Muscle layer of colon (tissue), 2 donors: ENCODE measurements around the gene AJM1.
"Not testable (repeated sequence)": the region's sequence is repeated elsewhere in the genome, so short reads cannot be mapped to it uniquely, and the experiment has no call there.

Source experiments
- H3K27ac ChIP-seq: one replicate; pipeline ENCODE4 v1.7.0; 2013; ENCODE audit warnings: low read depth, mild to moderate bottlenecking, low read length, moderate library complexity
- H3K27me3 ChIP-seq, 2 donors: one replicate each; pipeline ENCODE4 v1.7.0; 2013; ENCODE audit warnings: low read length in 2 of 2, mild to moderate bottlenecking in 2 of 2; ENCODE audit not compliant: insufficient read depth in 2 of 2, control insufficient read depth in 1 of 2
- H3K36me3 ChIP-seq: one replicate; pipeline ENCODE4 v1.7.0; 2013; ENCODE audit warnings: mild to moderate bottlenecking, low read length; ENCODE audit not compliant: insufficient read depth
- H3K4me1 ChIP-seq: one replicate; pipeline ENCODE4 v1.7.0; 2013; ENCODE audit warnings: mild to moderate bottlenecking, low read length; ENCODE audit not compliant: insufficient read depth
- H3K4me3 ChIP-seq, 2 donors: one replicate each; pipeline ENCODE4 v1.7.0; 2013; ENCODE audit warnings: low read length in 2 of 2, low read depth in 1 of 2, mild to moderate bottlenecking in 1 of 2, moderate library complexity in 1 of 2
- H3K9ac ChIP-seq: one replicate; pipeline ENCODE4 v1.7.0; 2013; ENCODE audit warnings: low read length
- H3K9me3 ChIP-seq: one replicate; pipeline ENCODE4 v1.7.0; 2013; ENCODE audit warnings: mild to moderate bottlenecking, low read length
- donor health status: abdominal sarcoma.
- donor health status: Adenocarcinoma of cecum.

Gene AJM1

DNA sequence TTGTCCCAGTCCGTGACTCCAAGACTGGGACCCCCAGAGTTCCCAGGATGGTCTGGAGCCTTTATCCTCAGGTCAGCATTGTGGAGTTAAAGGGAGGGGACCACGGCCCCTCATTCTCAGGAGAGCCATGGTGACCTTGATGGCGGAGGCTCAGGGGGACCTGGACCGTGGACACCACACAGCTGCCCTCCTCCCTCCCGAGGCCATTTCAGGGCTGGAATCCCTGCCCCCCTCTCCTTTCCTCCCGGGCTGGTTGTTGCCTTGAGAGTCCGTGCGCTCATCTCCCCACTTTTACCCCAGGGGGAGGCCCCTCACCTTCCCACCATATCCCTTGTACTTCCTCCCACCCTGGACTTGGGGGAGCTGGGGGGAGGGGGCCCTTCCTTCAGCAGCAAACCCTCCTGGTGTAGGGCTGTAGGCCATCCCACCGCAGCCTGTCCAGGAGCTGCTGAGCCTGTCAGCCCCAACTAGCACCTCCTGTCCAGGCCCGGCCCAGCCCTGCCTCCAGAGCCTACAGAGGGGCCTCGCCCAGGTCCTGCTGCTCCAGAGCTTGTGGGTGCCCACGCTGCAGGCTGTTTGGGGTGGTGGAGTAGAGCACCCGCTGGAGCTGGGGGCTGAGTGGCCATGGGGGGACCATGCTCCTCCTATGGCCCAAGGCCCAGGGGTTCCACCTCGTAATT is 14.3 kb upstream of the AJM1 start:
- Histone ChIP-seq H3K27ac (no peak overlapping the region), H3K36me3 (peaks cover 42% of the 10 kb centered on the region), H3K27me3 (no peaks in the 10 kb centered on the region)

GRCh38 chr9:136828474-136829140 is 13.7 kb upstream of the AJM1 start:
- Histone ChIP-seq H3K9ac (no peak overlapping the region), H3K36me3 (peaks cover 40% of the 10 kb centered on the region), H3K27ac (no peak overlapping the region), H3K4me3 (no peak overlapping the region), H3K4me1 (no peaks in the 10 kb centered on the region), H3K9me3 (no peaks in the 10 kb centered on the region), H3K27me3 (no peaks in the 10 kb centered on the region)

More for the DNA sequence above, 14.3 kb upstream of the AJM1 start:
- Histone ChIP-seq H3K9ac (no peak overlapping the region), H3K4me3 (no peak overlapping the region), H3K4me1 (no peaks in the 10 kb centered on the region), H3K9me3 (no peaks in the 10 kb centered on the region)

GRCh38 chr9:136829412-136829811 is 12.9 kb upstream of the AJM1 start:
- Histone ChIP-seq H3K36me3 (peaks cover 35% of the 10 kb centered on the region), H3K4me1 (no peaks in the 10 kb centered on the region), H3K9me3 (no peaks in the 10 kb centered on the region), H3K9ac (no peak overlapping the region), H3K4me3 (no peak overlapping the region), H3K27ac (no peak overlapping the region), H3K27me3 (no peaks in the 10 kb centered on the region)

DNA sequence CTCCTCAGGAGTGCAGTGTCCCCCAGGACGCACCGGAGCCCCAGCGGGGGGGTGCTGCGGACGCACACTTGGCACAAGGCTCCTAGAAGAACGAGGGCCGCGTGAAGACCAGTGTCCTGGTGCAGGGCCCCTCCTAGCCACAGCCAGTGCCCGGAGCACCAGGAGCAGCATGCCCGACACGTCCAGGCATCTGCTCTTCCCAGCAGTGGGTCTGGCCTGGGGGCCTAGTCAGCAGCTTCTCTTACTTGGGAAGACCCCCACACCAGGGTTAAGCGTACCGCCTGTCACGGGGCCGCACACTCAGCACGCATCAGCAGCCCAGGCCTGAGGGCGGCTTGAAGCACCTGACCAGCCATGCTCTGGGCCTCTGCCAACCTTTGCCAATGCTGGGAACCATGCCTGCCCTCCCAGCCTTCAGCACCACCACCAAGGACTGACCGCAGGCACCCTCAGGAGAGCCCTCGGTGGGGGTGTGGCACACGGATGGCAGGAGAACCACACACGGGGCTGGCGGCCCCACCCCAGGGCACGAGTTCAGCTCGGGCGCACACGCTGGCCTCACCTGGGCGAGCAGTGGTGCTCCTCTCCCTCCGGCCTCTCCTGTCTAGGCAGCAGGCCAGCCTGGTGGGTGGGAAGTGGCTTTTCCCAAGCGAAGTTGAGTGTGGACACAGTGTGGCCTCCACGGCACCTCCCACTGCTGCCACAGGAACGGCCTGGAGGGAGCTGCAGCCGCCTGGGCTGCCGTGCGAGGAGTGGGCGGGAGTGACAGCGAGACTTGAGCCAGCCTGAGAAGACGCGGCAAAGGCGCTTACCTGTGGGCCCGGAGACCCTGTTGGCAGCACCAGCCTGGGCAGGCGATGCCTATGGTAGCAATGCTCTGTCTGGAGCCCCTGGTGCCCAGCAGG is 12.0 kb upstream of the AJM1 start:
- H3K27ac ChIP-seq = no peak overlapping the region

GRCh38 chr9:136831002-136831719 is 11.1 kb upstream of the AJM1 start:
- Histone ChIP-seq H3K9ac (no peak overlapping the region), H3K36me3 (peaks cover 27% of the 10 kb centered on the region), H3K4me3 (no peak overlapping the region), H3K27ac (no peak overlapping the region), H3K4me1 (no peaks in the 10 kb centered on the region), H3K9me3 (no peaks in the 10 kb centered on the region), H3K27me3 (no peaks in the 10 kb centered on the region)

More for the DNA sequence above, 12.0 kb upstream of the AJM1 start:
- Histone ChIP-seq H3K27me3 (no peaks in the 10 kb centered on the region), H3K4me3 (no peak overlapping the region), H3K9ac (no peak overlapping the region), H3K9me3 (no peaks in the 10 kb centered on the region), H3K36me3 (peaks cover 35% of the 10 kb centered on the region), H3K4me1 (no peaks in the 10 kb centered on the region)

- Histone ChIP-seq H3K4me1 (no peaks in the 10 kb centered on the region), H3K9me3 (no peaks in the 10 kb centered on the region), H3K27me3 (no peaks in the 10 kb centered on the region), H3K36me3 (peaks cover 27% of the 10 kb centered on the region), H3K9ac (no peak overlapping the region), H3K27ac (no peak overlapping the region), H3K4me3 (no peak overlapping the region)
Measured at GRCh38 chr9:136831720-136832104, 10.6 kb upstream of the AJM1 start.

- H3K9ac ChIP-seq = no peak overlapping the region
- no peaks in the 10 kb centered on the region for H3K9me3 ChIP-seq
- H3K4me3 ChIP-seq = no peak overlapping the region
- H3K36me3 ChIP-seq = peaks cover 27% of the 10 kb centered on the region
- H3K27ac ChIP-seq = no peak overlapping the region
- no peaks in the 10 kb centered on the region for H3K4me1 ChIP-seq
- no peaks in the 10 kb centered on the region for H3K27me3 ChIP-seq
Measured at GRCh38 chr9:136832581-136832980, 9.7 kb upstream of the AJM1 start.

DNA sequence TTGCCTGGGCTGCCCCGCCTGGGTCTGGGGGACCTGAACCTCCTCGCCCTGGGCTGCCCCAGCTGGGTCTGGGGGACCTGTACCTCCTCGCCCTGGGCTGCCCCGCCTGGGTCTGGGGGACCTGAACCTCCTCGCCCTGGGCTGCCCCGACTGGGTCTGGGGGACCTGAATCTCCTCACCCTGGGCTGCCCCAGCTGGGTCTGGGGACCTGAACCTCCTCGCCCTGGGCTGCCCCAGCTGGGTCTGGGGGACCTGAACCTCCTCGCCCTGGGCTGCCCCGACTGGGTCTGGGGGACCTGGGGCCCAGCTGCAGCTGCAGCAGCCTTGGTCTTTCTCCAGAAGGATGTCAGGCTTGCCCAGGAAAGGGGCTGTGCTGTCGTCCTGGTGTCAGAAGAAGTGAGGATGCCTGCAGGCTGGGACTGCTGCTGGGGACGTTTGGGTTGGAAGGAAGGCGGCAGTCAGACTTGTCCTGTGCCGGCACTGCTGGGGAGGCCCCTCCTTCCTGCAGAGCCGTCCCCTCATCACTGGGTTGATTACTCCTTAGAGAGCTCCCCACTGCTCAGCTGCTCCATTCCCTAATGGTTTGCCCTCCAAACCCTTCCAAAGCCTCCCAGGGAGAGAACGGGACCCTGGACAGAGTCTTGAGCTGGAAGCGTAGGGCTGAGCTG is 8.8 kb upstream of the AJM1 start:
- not testable (repeated sequence) for H3K27ac ChIP-seq
- peaks cover 27% of the 10 kb centered on the region for H3K36me3 ChIP-seq

GRCh38 chr9:136835162-136835931 is 6.9 kb upstream of the AJM1 start:
- peaks cover 13% of the 10 kb centered on the region for H3K36me3 ChIP-seq

More for the DNA sequence above, 8.8 kb upstream of the AJM1 start:
- not testable (repeated sequence) for H3K9me3 ChIP-seq, H3K4me1 ChIP-seq, H3K9ac ChIP-seq, H3K27me3 ChIP-seq, H3K4me3 ChIP-seq

More at GRCh38 chr9:136835162-136835931, 6.9 kb upstream of the AJM1 start:
- H3K9ac ChIP-seq = no peak overlapping the region
- no peaks in the 10 kb centered on the region for H3K4me1 ChIP-seq
- H3K9me3 ChIP-seq = no peaks in the 10 kb centered on the region
- no peaks in the 10 kb centered on the region for H3K27me3 ChIP-seq
- H3K4me3 ChIP-seq = no peak overlapping the region
- H3K27ac ChIP-seq = no peak overlapping the region
